ENCODE data around the gene TTC16. TPM values are rescaled to one million over a fixed set of nuclear protein-coding genes. Genes with fewer than 3 reads are reported as not detected.

Gene TTC16
- total RNA-seq, 1 donor from 2014 or later, result not detected

DNA sequence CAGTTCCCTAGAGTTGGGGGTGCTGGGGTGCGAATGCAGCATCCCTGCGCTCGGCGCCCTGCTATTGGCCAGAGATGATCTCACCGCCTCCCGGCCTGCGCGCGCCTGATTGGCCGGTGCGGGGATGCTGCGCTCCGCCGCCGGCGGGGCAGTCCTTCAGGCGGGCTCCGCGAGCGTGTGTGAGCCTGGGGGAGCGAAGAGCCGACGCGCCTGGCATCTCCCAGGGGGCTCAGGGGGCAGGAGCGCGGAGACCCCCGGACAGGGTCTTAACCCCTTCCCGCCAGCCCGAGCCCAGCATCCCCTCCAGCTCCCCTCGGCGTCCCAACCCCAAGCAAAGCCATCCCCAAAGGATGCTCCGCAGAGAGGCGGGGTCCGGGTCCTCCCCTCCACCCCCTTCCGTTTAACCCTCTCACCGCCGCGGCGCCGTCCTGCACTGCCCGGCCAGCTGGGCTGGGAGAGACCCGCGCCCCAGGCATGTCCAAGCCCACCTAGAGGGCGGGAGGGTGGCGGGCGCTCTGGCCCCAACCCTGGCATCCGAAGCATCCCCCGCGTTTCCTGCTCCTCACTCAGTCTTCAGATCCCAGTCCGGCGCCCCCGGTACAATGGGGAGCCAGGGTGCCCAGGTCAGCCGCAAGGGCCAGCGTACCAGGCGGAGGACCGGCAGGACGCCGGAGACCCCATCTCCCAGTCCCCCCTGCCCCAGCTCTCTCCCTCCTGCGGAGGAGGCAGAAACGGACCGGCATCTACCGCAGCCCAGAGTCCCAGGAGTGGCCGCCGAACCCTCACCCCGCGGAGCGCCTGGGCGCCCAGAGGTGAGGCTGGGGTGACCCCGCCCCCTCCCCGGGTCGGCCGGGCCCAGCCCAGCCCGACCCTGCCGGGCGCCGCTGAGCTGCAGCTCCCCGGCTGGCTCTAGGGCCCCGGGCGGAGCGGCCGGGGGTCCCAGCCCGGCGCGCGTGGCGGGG lies 38.5 kb downstream of the TTC16 start:
- peaks cover 18% of the 10 kb centered on the region for H4K20me1 ChIP-seq (ENCODE audit: insufficient read depth, low read length)
- Mint-ChIP-seq H3K36me3 (ENCODE audit: low read depth, unreplicated experiment) (peaks cover 3% of the 10 kb centered on the region), H3K9me3 (ENCODE audit: unreplicated experiment) (no peaks in the 10 kb centered on the region), H3K27ac (ENCODE audit: unreplicated experiment) (no peak overlapping the region), H3K27me3 (ENCODE audit: low read depth, unreplicated experiment) (peaks cover 36% of the 10 kb centered on the region), H3K4me3 (ENCODE audit: unreplicated experiment) (no peak overlapping the region), H3K4me1 (ENCODE audit: low read depth, unreplicated experiment) (peaks cover 5% of the 10 kb centered on the region)
- DNase-seq (ENCODE audit: low read depth) (no peak), FAIRE-seq (no peak)
- no peak overlapping the region for H3K27ac ChIP-seq (ENCODE audit: low read depth, low read length)
- H3K4me1 ChIP-seq (ENCODE audit: insufficient read depth, low read length), result no peaks in the 10 kb centered on the region
- peaks cover 18% of the 10 kb centered on the region for H3K27me3 ChIP-seq (ENCODE audit: insufficient read depth, low read length)
- peak overlapping the region; percentile 62 for H3K4me2 ChIP-seq (ENCODE audit: low read length)
- H3K9me3 ChIP-seq (ENCODE audit: insufficient read depth, low read depth, low read length), result no peaks in the 10 kb centered on the region
- no peaks in the 10 kb centered on the region for H3K36me3 ChIP-seq (ENCODE audit: insufficient read depth, low read length)
- no peak overlapping the region for H3K9ac ChIP-seq (ENCODE audit: low read length)
- no peak overlapping the region for H2AFZ ChIP-seq (ENCODE audit: low read depth, low read length)
- H3K79me2 ChIP-seq (ENCODE audit: insufficient read depth, low read length), result no peaks in the 10 kb centered on the region
- TF ChIP-seq EZH2 (IDR thresholded peaks at IDR 0.05; ENCODE audit: insufficient read depth, low read length), result peak; percentile 73
- TF ChIP-seq, protein P1, sequence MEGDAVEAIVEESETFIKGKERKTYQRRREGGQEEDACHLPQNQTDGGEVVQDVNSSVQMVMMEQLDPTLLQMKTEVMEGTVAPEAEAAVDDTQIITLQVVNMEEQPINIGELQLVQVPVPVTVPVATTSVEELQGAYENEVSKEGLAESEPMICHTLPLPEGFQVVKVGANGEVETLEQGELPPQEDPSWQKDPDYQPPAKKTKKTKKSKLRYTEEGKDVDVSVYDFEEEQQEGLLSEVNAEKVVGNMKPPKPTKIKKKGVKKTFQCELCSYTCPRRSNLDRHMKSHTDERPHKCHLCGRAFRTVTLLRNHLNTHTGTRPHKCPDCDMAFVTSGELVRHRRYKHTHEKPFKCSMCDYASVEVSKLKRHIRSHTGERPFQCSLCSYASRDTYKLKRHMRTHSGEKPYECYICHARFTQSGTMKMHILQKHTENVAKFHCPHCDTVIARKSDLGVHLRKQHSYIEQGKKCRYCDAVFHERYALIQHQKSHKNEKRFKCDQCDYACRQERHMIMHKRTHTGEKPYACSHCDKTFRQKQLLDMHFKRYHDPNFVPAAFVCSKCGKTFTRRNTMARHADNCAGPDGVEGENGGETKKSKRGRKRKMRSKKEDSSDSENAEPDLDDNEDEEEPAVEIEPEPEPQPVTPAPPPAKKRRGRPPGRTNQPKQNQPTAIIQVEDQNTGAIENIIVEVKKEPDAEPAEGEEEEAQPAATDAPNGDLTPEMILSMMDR (IDR thresholded peaks at IDR 0.05; ENCODE audit: insufficient read depth, low read depth, low read length), result no peak
- H3K4me3 ChIP-seq (ENCODE audit: insufficient read depth, low read depth, low read length), result no peak overlapping the region

DNA sequence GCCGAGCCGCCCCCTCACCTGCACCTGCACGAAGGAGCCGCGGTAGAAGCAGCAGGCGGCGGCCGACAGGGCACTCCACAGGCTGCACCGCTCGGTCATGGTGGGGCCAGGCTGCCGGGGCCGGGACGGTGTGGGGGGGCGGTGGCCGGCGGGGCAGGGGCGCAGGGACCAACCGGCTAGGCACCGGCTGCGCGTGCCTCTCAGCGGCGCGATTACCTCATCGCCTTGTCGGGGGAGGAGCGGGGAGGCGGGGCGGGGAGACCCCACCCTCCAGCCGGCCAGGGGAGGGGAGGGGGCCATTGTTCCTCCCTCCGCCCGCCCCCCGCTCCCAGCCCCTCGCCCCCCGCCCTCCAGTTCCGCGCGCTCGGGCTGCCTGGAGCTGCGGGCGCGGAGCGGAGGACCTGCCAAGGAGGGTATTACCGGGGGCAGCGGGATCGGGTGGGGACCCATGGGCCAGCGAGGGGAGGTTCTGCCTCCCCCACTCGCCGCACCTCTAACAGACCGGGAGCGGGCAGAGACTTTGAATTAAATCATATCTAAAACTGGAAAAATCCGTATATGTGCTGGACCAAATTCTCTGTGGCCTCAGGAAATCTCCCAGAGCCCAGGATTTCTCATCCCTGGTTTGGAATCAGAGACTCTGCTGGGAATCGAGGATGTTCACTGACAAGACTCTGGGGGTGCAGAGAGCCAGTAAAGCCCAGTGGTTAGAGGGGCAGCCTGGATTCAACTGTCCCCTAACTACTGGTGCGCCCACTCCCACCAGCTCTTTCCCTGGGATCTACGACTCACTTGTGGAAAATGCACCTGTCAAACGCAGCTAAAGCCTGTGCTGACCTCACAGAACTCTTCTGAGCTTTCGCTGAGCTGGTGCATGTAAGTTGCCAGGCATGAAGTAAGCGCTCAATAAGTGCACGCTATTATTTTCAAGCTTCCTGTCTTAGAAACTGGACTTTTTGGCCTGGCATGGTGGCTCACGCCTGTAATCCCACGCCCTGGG lies 39.5 kb downstream of the TTC16 start:
- Mint-ChIP-seq H3K27ac (ENCODE audit: unreplicated experiment) (no peak overlapping the region), H3K36me3 (ENCODE audit: low read depth, unreplicated experiment) (peaks cover 1% of the 10 kb centered on the region), H3K4me1 (ENCODE audit: low read depth, unreplicated experiment) (peaks cover 5% of the 10 kb centered on the region), H3K4me3 (ENCODE audit: unreplicated experiment) (no peak overlapping the region), H3K27me3 (ENCODE audit: low read depth, unreplicated experiment) (peaks cover 33% of the 10 kb centered on the region), H3K9me3 (ENCODE audit: unreplicated experiment) (no peaks in the 10 kb centered on the region)
- peaks cover 18% of the 10 kb centered on the region for H3K27me3 ChIP-seq (ENCODE audit: insufficient read depth, low read length)
- H4K20me1 ChIP-seq (ENCODE audit: insufficient read depth, low read length), result peaks cover 18% of the 10 kb centered on the region
- no peak overlapping the region for H3K4me3 ChIP-seq (ENCODE audit: insufficient read depth, low read depth, low read length)
- no peak for TF ChIP-seq EZH2 (IDR thresholded peaks at IDR 0.05; ENCODE audit: insufficient read depth, low read length)
- TF ChIP-seq, protein P1 (IDR thresholded peaks at IDR 0.05; ENCODE audit: insufficient read depth, low read depth, low read length), result no peak
- no peak overlapping the region for H3K27ac ChIP-seq (ENCODE audit: low read depth, low read length)
- no peaks in the 10 kb centered on the region for H3K36me3 ChIP-seq (ENCODE audit: insufficient read depth, low read length)
- no peaks in the 10 kb centered on the region for H3K79me2 ChIP-seq (ENCODE audit: insufficient read depth, low read length)
- no peaks in the 10 kb centered on the region for H3K9me3 ChIP-seq (ENCODE audit: insufficient read depth, low read depth, low read length)
- no peaks in the 10 kb centered on the region for H3K4me1 ChIP-seq (ENCODE audit: insufficient read depth, low read length)
- no peak overlapping the region for H3K9ac ChIP-seq (ENCODE audit: low read length)
- no peak for FAIRE-seq
- H3K4me2 ChIP-seq (ENCODE audit: low read length), result no peak overlapping the region
- no peak overlapping the region for H2AFZ ChIP-seq (ENCODE audit: low read depth, low read length)
- no peak for DNase-seq (ENCODE audit: low read depth)
